Muscle of leg (tissue), 11 donors: Measurements from ENCODE around the gene CAND1. TPM values are rescaled to one million over a fixed set of nuclear protein-coding genes. Genes with fewer than 3 reads are reported as not detected.

Source experiments
- DNase-seq: peaks from one replicate; pipeline ENCODE4 v3.0.0; 2013
- H3K27ac ChIP-seq: one replicate; pipeline ENCODE4 v1.5.1; 2013; ENCODE audit warnings: mild to moderate bottlenecking, low read length, control low read depth
- H3K27me3 ChIP-seq: one replicate; pipeline ENCODE4 v1.6.1; 2013; ENCODE audit warnings: low read length; ENCODE audit not compliant: control insufficient read depth, insufficient read depth
- H3K36me3 ChIP-seq: one replicate; pipeline ENCODE4 v1.6.1; 2013; ENCODE audit warnings: low read length; ENCODE audit not compliant: control insufficient read depth, insufficient read depth
- H3K4me1 ChIP-seq: one replicate; pipeline ENCODE4 v1.6.1; 2013; ENCODE audit warnings: low read length; ENCODE audit not compliant: control insufficient read depth, insufficient read depth
- H3K4me3 ChIP-seq: one replicate; pipeline ENCODE4 v1.5.1; 2013; ENCODE audit warnings: low read length, control low read depth
- H3K9me3 ChIP-seq: replicated peaks from 2 replicates; pipeline ENCODE4 v1.6.1; 2013; ENCODE audit warnings: low read depth, low read length; ENCODE audit not compliant: control insufficient read depth
- WGBS: methylation state at CpG from one replicate; pipeline ENCODE4 v1.1.5; 2013; ENCODE audit warnings: missing lambda C conversion rate; ENCODE audit not compliant: insufficient coverage; 5-methylcytosine and 5-hydroxymethylcytosine counted together
- polyA plus RNA-seq, 8 donors: library from polyadenylated mRNA; unstranded; fragments of 120-200 nt; gene quantifications; one replicate each; pipeline versions ENCODE4 v1.2.1 to v1.2.3, GENCODE V29; 2013; ENCODE audit warnings: inconsistent platforms in 1 of 8, low replicate concordance in 1 of 8; ENCODE audit not compliant: insufficient read length in 8 of 8, insufficient read depth in 1 of 8
- total RNA-seq: library from RNA; stranded (reverse); fragments of 120-200 nt; gene quantifications from one replicate; pipeline ENCODE4 v1.2.4, GENCODE V29; 2013

The CAND1 gene
- total and polyA plus RNA-seq, 9 donors = 54.9 to 107 (median 82.5) TPM

- H3K36me3 ChIP-seq = no peaks in the 10 kb centered on the region
- peaks cover 21% of the 10 kb centered on the region for H3K4me1 ChIP-seq
- no peak overlapping the region for H3K4me3 ChIP-seq
- H3K9me3 ChIP-seq = no peaks in the 10 kb centered on the region
- no peaks in the 10 kb centered on the region for H3K27me3 ChIP-seq
- H3K27ac ChIP-seq = no peak overlapping the region
- peak; percentile 83 for DNase-seq
- 80% methylated on average over 1 of the region's 8 CpGs for WGBS
These were observed 86.5 kb downstream of the CAND1 start for GRCh38 chr12:67355428-67356379.

GRCh38 chr12:67356380-67356774, 87.2 kb downstream of the CAND1 start:
- Histone ChIP-seq H3K27ac (no peak overlapping the region), H3K4me1 (peaks cover 21% of the 10 kb centered on the region), H3K4me3 (no peak overlapping the region), H3K36me3 (no peaks in the 10 kb centered on the region), H3K27me3 (no peaks in the 10 kb centered on the region), H3K9me3 (no peaks in the 10 kb centered on the region)
- DNase-seq = peak; percentile 16
- WGBS = no CpG with 5 or more reads among the region's 1 CpG

GRCh38 chr12:67357376-67358125, 88.4 kb downstream of the CAND1 start:
- Histone ChIP-seq H3K4me1 (peaks cover 21% of the 10 kb centered on the region), H3K27me3 (no peaks in the 10 kb centered on the region), H3K27ac (no peak overlapping the region), H3K9me3 (peaks cover 2% of the 10 kb centered on the region), H3K4me3 (no peak overlapping the region), H3K36me3 (no peaks in the 10 kb centered on the region)
- no peak for DNase-seq
- 81% methylated on average over 5 of the region's 7 CpGs for WGBS

- Histone ChIP-seq H3K27me3 (no peaks in the 10 kb centered on the region), H3K36me3 (no peaks in the 10 kb centered on the region), H3K4me3 (no peak overlapping the region), H3K4me1 (peaks cover 21% of the 10 kb centered on the region), H3K27ac (peak overlapping the region; percentile 63), H3K9me3 (peaks cover 2% of the 10 kb centered on the region)
- 17% methylated on average over 3 of the region's 4 CpGs for WGBS
- DNase-seq = peak; percentile 86
These were observed 89.7 kb downstream of the CAND1 start for GRCh38 chr12:67358781-67359338.

- DNase-seq = no peak
- Histone ChIP-seq H3K27ac (no peak overlapping the region), H3K9me3 (peaks cover 2% of the 10 kb centered on the region), H3K27me3 (no peaks in the 10 kb centered on the region), H3K4me1 (peaks cover 19% of the 10 kb centered on the region), H3K36me3 (no peaks in the 10 kb centered on the region), H3K4me3 (no peak overlapping the region)
- WGBS = 70% methylated on average over 4 of the region's 6 CpGs
These were observed 93.4 kb downstream of the CAND1 start for GRCh38 chr12:67362526-67362925.

- no peak for DNase-seq
These were observed 95.1 kb downstream of the CAND1 start for GRCh38 chr12:67364228-67364627.

GRCh38 chr12:67365131-67365530, 96.0 kb downstream of the CAND1 start:
- H3K9me3 ChIP-seq = peaks cover 2% of the 10 kb centered on the region
- peaks cover 2% of the 10 kb centered on the region for H3K4me1 ChIP-seq
- H3K4me3 ChIP-seq = no peak overlapping the region
- no peak for DNase-seq
- no peak overlapping the region for H3K27ac ChIP-seq
- H3K36me3 ChIP-seq = no peaks in the 10 kb centered on the region
- H3K27me3 ChIP-seq = no peaks in the 10 kb centered on the region

More at GRCh38 chr12:67364228-67364627, 95.1 kb downstream of the CAND1 start:
- H3K27me3 ChIP-seq = no peaks in the 10 kb centered on the region
- no peak overlapping the region for H3K4me3 ChIP-seq
- no peaks in the 10 kb centered on the region for H3K36me3 ChIP-seq
- H3K9me3 ChIP-seq = peaks cover 2% of the 10 kb centered on the region
- no peak overlapping the region for H3K27ac ChIP-seq
- H3K4me1 ChIP-seq = peaks cover 7% of the 10 kb centered on the region

- Histone ChIP-seq H3K9me3 (no peaks in the 10 kb centered on the region), H3K36me3 (no peaks in the 10 kb centered on the region), H3K4me1 (peaks cover 2% of the 10 kb centered on the region), H3K27me3 (no peaks in the 10 kb centered on the region), H3K27ac (no peak overlapping the region), H3K4me3 (no peak overlapping the region)
- 100% methylated on average over 1 of the region's 1 CpG for WGBS
- no peak for DNase-seq
These were observed 98.7 kb downstream of the CAND1 start for GRCh38 chr12:67367843-67368242.
